Breast epithelium (tissue), 4 donors: ENCODE measurements around the gene TYW3. TPM values are rescaled to one million over a fixed set of nuclear protein-coding genes. Genes with fewer than 3 reads are reported as not detected.

Source experiments
- DNase-seq, 2 donors: peaks; one replicate each; pipeline ENCODE4 v3.0.0-alpha.2; 2019; ENCODE audit warnings: low spot score in 2 of 2
- H3K27ac ChIP-seq, 2 donors: fragments of 200-600 bp; sonication (generic) in 1 of 2; one replicate each; pipeline ENCODE4 v1.5.1; 2016 to 2019; ENCODE audit warnings: mild to moderate bottlenecking in 1 of 2
- H3K27me3 ChIP-seq, 2 donors: fragments of 200-600 bp; sonication (generic) in 1 of 2; one replicate each; pipeline versions ENCODE4 v1.5.1 to v1.6.0; 2017 to 2019; ENCODE audit warnings: control low read depth in 1 of 2, mild to moderate bottlenecking in 1 of 2
- H3K36me3 ChIP-seq: fragments of 200-600 bp; one replicate; pipeline ENCODE4 v1.5.1; 2019
- H3K4me1 ChIP-seq, 2 donors: fragments of 200-600 bp; sonication (generic); one replicate each; pipeline ENCODE4 v1.5.1; 2016 to 2019; ENCODE audit warnings: control low read depth in 1 of 2
- H3K4me3 ChIP-seq, 3 donors: fragments of 200-600 bp; sonication (generic); 1 replicate in 2 of 3; 2 replicates in 1 of 3; pipeline ENCODE4 v1.5.1; 2016 to 2019; ENCODE audit warnings: mild to moderate bottlenecking in 3 of 3, moderate library complexity in 2 of 3
- H3K9me3 ChIP-seq, 2 donors: fragments of 200-600 bp; sonication (generic) in 1 of 2; one replicate each; pipeline ENCODE4 v1.5.1; 2016 to 2019; ENCODE audit warnings: control low read depth in 1 of 2
- POLR2A ChIP-seq: fragments of 450-650 bp; IDR thresholded peaks from one replicate; pipeline ENCODE4 v1.6.1; 2016; ENCODE audit warnings: antibody characterized with exemption, mild to moderate bottlenecking, moderate library complexity
- POLR2AphosphoS5 ChIP-seq, 3 donors: sonication (generic); formaldehyde crosslinking; IDR thresholded peaks; one replicate each; pipeline ENCODE4 v1.6.1; 2017; ENCODE audit warnings: antibody characterized with exemption in 3 of 3
- intact Hi-C: fragments of 100-400 bp; cut with DNase I; formaldehyde crosslinking; loops from one replicate; pipeline ENCODE4 v1.15.1; 2023; ENCODE audit warnings: low total_unique reads
- total RNA-seq, 3 donors: library from RNA; depleted of rRNA; stranded (reverse); fragments of >200 nt; gene quantifications; one replicate each; pipeline ENCODE4 v1.1.0, GENCODE V29; 2016
- TF ChIP-seq, protein P1 (sequence below), 3 donors: fragments of 450-650 bp; IDR thresholded peaks; one replicate each; pipeline ENCODE4 v1.5.1; 2016 to 2017; ENCODE audit warnings: antibody characterized with exemption in 3 of 3, mild to moderate bottlenecking in 3 of 3, moderate library complexity in 3 of 3

TYW3 gene
- 10 to 100 TPM; 15.5 to 17.9 (median 16.1) TPM for total RNA-seq

GRCh38 chr1:74732960-74733603 is at the start of gene TYW3, which contains the start of gene CRYZ:
Gene TYW3, plus strand, starts transcription at chr1:74733152. Its CDS starts 93 bp downstream, at chr1:74733245.
Gene CRYZ, minus strand, starts transcription at chr1:74733050. Its CDS starts 8,229 bp downstream, at chr1:74724821.
- H3K4me1 ChIP-seq, result peaks cover 0 to 4% of the 10 kb centered on the region in 2 donors
- H3K36me3 ChIP-seq, result no peaks in the 10 kb centered on the region
- H3K4me3 ChIP-seq, result peak within 1 kb of the TSS; percentile 56 to 93 (median 79)
- DNase-seq, result peak; percentile 83 to 85
- intact Hi-C loops, result no loop called here
- TF ChIP-seq, protein P1, sequence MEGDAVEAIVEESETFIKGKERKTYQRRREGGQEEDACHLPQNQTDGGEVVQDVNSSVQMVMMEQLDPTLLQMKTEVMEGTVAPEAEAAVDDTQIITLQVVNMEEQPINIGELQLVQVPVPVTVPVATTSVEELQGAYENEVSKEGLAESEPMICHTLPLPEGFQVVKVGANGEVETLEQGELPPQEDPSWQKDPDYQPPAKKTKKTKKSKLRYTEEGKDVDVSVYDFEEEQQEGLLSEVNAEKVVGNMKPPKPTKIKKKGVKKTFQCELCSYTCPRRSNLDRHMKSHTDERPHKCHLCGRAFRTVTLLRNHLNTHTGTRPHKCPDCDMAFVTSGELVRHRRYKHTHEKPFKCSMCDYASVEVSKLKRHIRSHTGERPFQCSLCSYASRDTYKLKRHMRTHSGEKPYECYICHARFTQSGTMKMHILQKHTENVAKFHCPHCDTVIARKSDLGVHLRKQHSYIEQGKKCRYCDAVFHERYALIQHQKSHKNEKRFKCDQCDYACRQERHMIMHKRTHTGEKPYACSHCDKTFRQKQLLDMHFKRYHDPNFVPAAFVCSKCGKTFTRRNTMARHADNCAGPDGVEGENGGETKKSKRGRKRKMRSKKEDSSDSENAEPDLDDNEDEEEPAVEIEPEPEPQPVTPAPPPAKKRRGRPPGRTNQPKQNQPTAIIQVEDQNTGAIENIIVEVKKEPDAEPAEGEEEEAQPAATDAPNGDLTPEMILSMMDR (IDR thresholded peaks at IDR 0.05), result peak in 1 of 3 donors; percentile 20
- TF ChIP-seq POLR2A, result peak; percentile 25
- TF ChIP-seq POLR2AphosphoS5 (IDR thresholded peaks at IDR 0.05), result peak; percentile 72 to 85 (median 84)
- no peaks in the 10 kb centered on the region for H3K9me3 ChIP-seq
- H3K27me3 ChIP-seq, result no peaks in the 10 kb centered on the region
- H3K27ac ChIP-seq, result peak within 1 kb of the TSS; percentile 85 to 93

DNA sequence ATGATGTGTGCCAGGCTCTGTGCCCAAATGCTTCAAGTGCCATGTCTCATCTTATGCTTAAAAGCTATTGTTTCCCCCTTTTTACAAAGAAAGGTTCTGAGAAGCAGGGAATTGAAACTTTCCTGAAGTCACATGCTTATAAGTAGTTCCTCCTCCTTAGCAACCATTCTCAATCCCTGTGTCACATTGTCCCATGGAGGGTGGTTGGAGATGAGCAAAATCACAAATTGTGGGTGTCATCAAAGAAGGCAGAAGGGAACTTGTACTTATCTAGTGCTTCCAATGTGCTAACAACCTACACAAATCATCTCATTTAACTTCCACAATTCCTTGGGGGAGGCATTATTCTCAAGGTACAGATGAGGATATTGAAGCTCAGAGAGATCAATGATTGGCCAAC is 49.3 kb upstream of the TYW3 start:
- H3K27ac ChIP-seq, result no peak overlapping the region
- no peaks in the 10 kb centered on the region for H3K4me1 ChIP-seq
- intact Hi-C loops, result no loop called here
- H3K9me3 ChIP-seq, result no peaks in the 10 kb centered on the region
- H3K27me3 ChIP-seq, result no peaks in the 10 kb centered on the region
- H3K36me3 ChIP-seq, result no peaks in the 10 kb centered on the region
- no peak for TF ChIP-seq POLR2AphosphoS5 (IDR thresholded peaks at IDR 0.05)
- TF ChIP-seq POLR2A, result no peak
- TF ChIP-seq, protein P1 (IDR thresholded peaks at IDR 0.05), result no peak
- no peak for DNase-seq
- no peak overlapping the region for H3K4me3 ChIP-seq

DNA sequence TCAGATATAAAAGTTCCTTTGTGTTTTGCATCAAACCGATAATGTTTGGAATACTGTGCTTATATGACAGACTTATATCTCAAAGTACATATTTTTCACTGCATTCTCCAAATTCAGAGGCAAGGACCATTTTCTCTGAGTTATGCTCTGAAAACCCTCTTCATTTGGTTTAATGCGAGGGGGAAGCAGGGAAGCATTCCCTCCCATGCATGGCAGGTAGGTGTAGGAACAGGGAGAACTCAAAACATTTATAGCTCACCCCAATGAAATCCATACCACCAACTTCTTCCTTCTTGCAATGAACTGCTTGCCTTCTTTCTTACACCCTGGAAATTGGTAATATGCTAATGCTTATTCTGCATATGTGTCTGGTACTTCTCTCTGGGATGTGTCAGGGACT is 48.7 kb upstream of the TYW3 start:
- no peaks in the 10 kb centered on the region for H3K9me3 ChIP-seq
- no peaks in the 10 kb centered on the region for H3K36me3 ChIP-seq
- no peaks in the 10 kb centered on the region for H3K27me3 ChIP-seq
- H3K4me1 ChIP-seq, result no peaks in the 10 kb centered on the region
- TF ChIP-seq POLR2A (no peak), POLR2AphosphoS5 (IDR thresholded peaks at IDR 0.05) (no peak)
- TF ChIP-seq, protein P1 (IDR thresholded peaks at IDR 0.05), result no peak
- no peak overlapping the region for H3K4me3 ChIP-seq
- DNase-seq, result no peak
- no peak overlapping the region for H3K27ac ChIP-seq
- intact Hi-C loops, result no loop called here

DNA sequence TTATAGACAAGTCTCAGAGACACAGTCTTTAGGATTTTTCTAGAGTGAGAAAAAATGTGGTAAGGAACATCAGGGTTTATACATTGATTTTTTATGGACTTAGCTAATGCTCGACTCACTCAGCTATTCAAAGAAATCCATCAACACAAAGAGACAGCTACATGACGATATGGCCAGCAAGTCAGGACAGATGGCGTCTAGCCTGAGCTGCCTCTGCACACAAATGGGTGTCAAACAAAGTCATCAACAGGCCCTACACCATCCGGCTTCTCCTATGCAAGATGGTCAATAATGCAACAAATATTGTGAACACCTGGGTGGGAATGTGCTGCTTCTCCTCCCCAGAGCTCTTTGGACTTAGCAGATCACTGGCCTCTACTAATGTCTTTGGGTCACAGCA is 46.0 kb upstream of the TYW3 start:
- Histone ChIP-seq H3K4me3 (no peak overlapping the region), H3K9me3 (no peaks in the 10 kb centered on the region), H3K27ac (no peak overlapping the region), H3K27me3 (no peaks in the 10 kb centered on the region), H3K4me1 (no peaks in the 10 kb centered on the region), H3K36me3 (no peaks in the 10 kb centered on the region)
- TF ChIP-seq, protein P1 (IDR thresholded peaks at IDR 0.05), result no peak
- TF ChIP-seq POLR2AphosphoS5 (IDR thresholded peaks at IDR 0.05) (no peak), POLR2A (no peak)
- no peak for DNase-seq
- intact Hi-C loops, result no loop called here

DNA sequence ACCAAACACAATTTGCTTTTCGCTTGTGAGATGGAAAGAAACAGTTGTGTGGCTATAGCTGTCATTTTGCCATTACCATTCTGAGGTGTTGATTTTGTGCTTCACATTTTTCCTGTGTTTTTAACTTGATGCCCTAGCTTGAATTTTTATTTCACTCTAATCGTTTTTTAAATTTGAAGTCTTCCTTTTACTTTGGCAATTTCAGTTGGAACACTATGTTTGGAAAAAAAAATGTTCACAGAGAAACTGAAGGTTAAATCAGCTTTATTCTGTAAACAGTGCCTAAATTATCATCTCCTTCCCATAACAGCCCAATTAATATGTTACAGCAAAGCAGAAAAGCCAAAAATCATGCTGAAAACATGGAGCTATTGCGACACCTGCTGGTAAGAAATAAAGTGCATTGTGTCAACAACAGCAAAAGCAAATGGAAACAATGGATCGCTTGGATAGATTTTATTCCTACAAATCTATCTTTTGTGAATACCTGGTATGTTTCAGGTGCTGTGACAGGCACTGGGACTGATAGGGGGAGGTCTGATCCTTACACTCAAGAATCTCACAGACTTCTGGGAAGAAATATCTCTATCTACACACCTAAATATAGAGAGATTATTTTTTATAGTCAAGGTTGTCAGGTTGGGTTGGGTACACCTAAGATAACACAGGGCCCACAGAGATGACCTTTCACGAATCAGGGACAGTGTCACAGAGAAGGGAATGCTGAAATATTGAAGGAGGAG is 43.2 kb upstream of the TYW3 start:
- H3K36me3 ChIP-seq, result no peaks in the 10 kb centered on the region
- H3K9me3 ChIP-seq, result no peaks in the 10 kb centered on the region
- TF ChIP-seq POLR2A, result no peak
- TF ChIP-seq, protein P1 (IDR thresholded peaks at IDR 0.05), result peak in 2 of 3 donors; percentile 66 to 86
- no peak for DNase-seq
- intact Hi-C loops, result no loop called here
- no peak overlapping the region for H3K4me3 ChIP-seq
- H3K4me1 ChIP-seq, result no peaks in the 10 kb centered on the region
- no peaks in the 10 kb centered on the region for H3K27me3 ChIP-seq
- no peak overlapping the region for H3K27ac ChIP-seq
